Measurements from ENCODE around the gene TTYH2.

Gene TTYH2

GRCh38 chr17:74230896-74231295, 17.5 kb downstream of the TTYH2 start:
- peaks cover 43% of the 10 kb centered on the region for H3K4me1 Mint-ChIP-seq
- no peak for DNase-seq
- H3K4me3 Mint-ChIP-seq, result no peak overlapping the region
- peaks cover 22% of the 10 kb centered on the region for H3K27me3 Mint-ChIP-seq (ENCODE audit: low read depth, poor library complexity)
- no peaks in the 10 kb centered on the region for H3K36me3 Mint-ChIP-seq (ENCODE audit: low read depth)
- no peak for TF ChIP-seq CTCF (IDR thresholded peaks at IDR 0.05)
- no peak overlapping the region for H3K27ac Mint-ChIP-seq
- no peaks in the 10 kb centered on the region for H3K9me3 Mint-ChIP-seq

- Mint-ChIP-seq H3K9me3 (no peaks in the 10 kb centered on the region), H3K27me3 (ENCODE audit: low read depth, poor library complexity) (peaks cover 23% of the 10 kb centered on the region), H3K36me3 (ENCODE audit: low read depth) (no peaks in the 10 kb centered on the region), H3K4me3 (no peak overlapping the region), H3K4me1 (peaks cover 33% of the 10 kb centered on the region), H3K27ac (no peak overlapping the region)
- TF ChIP-seq CTCF (IDR thresholded peaks at IDR 0.05), result no peak
- no peak for DNase-seq
Observed at GRCh38 chr17:74231928-74232907, 18.8 kb downstream of the TTYH2 start.

- no peak for DNase-seq
- H3K36me3 Mint-ChIP-seq (ENCODE audit: low read depth), result no peaks in the 10 kb centered on the region
- no peaks in the 10 kb centered on the region for H3K9me3 Mint-ChIP-seq
- H3K27me3 Mint-ChIP-seq (ENCODE audit: low read depth, poor library complexity), result peaks cover 24% of the 10 kb centered on the region
- TF ChIP-seq CTCF (IDR thresholded peaks at IDR 0.05), result no peak
- peaks cover 28% of the 10 kb centered on the region for H3K4me1 Mint-ChIP-seq
- H3K4me3 Mint-ChIP-seq, result no peak overlapping the region
- H3K27ac Mint-ChIP-seq, result no peak overlapping the region
Observed at GRCh38 chr17:74233937-74234336, 20.6 kb downstream of the TTYH2 start.

- Mint-ChIP-seq H3K4me3 (no peak overlapping the region), H3K27me3 (ENCODE audit: low read depth, poor library complexity) (peaks cover 22% of the 10 kb centered on the region), H3K27ac (no peak overlapping the region), H3K36me3 (ENCODE audit: low read depth) (no peaks in the 10 kb centered on the region), H3K4me1 (peaks cover 28% of the 10 kb centered on the region), H3K9me3 (no peaks in the 10 kb centered on the region)
- TF ChIP-seq CTCF (IDR thresholded peaks at IDR 0.05), result no peak
- no peak for DNase-seq
Observed at GRCh38 chr17:74234486-74234885, 21.1 kb downstream of the TTYH2 start.

GRCh38 chr17:74235040-74235581, 21.7 kb downstream of the TTYH2 start:
- H3K27ac Mint-ChIP-seq, result no peak overlapping the region
- no peak overlapping the region for H3K4me3 Mint-ChIP-seq
- no peaks in the 10 kb centered on the region for H3K9me3 Mint-ChIP-seq
- H3K27me3 Mint-ChIP-seq (ENCODE audit: low read depth, poor library complexity), result peaks cover 22% of the 10 kb centered on the region
- no peak for TF ChIP-seq CTCF (IDR thresholded peaks at IDR 0.05)
- H3K4me1 Mint-ChIP-seq, result peaks cover 32% of the 10 kb centered on the region
- DNase-seq, result no peak
- no peaks in the 10 kb centered on the region for H3K36me3 Mint-ChIP-seq (ENCODE audit: low read depth)
